ENCODE measurements around the gene EYA2.

- TF ChIP-seq EZH2 (IDR thresholded peaks at IDR 0.05) = no peak
- TF ChIP-seq, protein P1, sequence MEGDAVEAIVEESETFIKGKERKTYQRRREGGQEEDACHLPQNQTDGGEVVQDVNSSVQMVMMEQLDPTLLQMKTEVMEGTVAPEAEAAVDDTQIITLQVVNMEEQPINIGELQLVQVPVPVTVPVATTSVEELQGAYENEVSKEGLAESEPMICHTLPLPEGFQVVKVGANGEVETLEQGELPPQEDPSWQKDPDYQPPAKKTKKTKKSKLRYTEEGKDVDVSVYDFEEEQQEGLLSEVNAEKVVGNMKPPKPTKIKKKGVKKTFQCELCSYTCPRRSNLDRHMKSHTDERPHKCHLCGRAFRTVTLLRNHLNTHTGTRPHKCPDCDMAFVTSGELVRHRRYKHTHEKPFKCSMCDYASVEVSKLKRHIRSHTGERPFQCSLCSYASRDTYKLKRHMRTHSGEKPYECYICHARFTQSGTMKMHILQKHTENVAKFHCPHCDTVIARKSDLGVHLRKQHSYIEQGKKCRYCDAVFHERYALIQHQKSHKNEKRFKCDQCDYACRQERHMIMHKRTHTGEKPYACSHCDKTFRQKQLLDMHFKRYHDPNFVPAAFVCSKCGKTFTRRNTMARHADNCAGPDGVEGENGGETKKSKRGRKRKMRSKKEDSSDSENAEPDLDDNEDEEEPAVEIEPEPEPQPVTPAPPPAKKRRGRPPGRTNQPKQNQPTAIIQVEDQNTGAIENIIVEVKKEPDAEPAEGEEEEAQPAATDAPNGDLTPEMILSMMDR (IDR thresholded peaks at IDR 0.05) = no peak
- TF ChIP-seq EZH2phosphoT487 (IDR thresholded peaks at IDR 0.05) = no peak
Observed at GRCh38 chr20:46872328-46873211, 22.1 kb upstream of the EYA2 start.
